GM23248 (cell line): ENCODE measurements around the gene RTN4R.

Experiments used
- EZH2 ChIP-seq: fragments of 200-600 bp; sonication (generic); IDR thresholded peaks from 2 replicates; pipeline ENCODE4 v1.6.1; 2018; ENCODE audit warnings: antibody characterized with exemption, mild to moderate bottlenecking; ENCODE audit not compliant: insufficient read depth, poor library complexity, severe bottlenecking
- EZH2phosphoT487 ChIP-seq: fragments of 200-600 bp; sonication (generic); IDR thresholded peaks from 2 replicates; pipeline ENCODE4 v1.6.1; 2018; ENCODE audit warnings: antibody characterized with exemption, moderate library complexity, mild to moderate bottlenecking, low read depth; ENCODE audit not compliant: insufficient read depth

DNA sequence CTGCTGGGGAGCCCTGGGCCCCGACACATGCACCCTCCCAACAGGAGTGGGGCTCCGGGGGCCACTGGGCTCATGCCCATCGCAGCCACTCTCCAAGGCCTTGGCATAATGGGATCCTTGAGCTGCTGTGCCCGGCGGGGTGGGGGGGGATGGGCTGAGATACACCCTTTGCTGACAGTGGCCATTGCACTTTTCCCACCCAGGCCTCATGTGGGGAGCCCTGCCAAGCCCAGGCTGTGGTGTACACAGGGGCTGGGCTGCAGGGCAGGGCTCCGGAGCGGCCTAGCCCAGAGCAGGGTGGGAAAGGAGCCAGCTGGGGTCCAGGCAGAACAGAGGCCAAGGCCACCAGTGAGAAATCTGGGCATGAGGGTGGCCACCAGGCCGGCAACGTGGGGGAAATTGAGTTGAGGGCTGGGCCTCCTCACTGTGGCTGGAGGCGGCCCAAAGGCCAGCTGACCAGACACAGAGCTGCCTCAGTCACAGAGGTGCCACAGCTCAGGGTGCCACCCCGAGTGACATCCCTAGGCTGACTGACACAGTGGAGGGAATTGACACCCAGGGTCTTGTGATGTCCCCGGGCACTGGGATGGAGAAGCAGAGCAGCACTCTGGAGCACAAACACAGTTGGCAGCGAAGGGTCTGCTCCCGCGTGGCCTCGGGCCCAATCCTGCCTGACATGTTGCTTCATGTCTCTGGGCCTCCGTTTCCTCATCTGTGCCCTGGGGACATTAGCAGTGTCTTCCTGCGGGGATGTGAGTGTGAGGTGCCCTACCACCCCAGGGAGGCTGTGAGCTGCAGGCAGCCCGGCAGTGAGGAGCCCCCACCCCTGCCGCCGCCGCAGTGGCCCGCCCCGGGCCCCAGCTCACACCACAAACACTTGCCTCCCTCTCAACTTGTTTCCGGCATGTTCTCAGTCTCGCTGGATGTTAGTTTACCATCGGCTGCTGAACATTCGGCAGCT, 30.4 kb downstream of the RTN4R start:
- TF ChIP-seq EZH2 (no peak), EZH2phosphoT487 (no peak)
